ENCODE results near the gene GGACT. TPM values are rescaled to one million over a fixed set of nuclear protein-coding genes. Genes with fewer than 3 reads are reported as not detected.

Gene GGACT
- total and polyA plus RNA-seq, 2 experiments from 2014 or later: 0.24 to 1.0 TPM

DNA sequence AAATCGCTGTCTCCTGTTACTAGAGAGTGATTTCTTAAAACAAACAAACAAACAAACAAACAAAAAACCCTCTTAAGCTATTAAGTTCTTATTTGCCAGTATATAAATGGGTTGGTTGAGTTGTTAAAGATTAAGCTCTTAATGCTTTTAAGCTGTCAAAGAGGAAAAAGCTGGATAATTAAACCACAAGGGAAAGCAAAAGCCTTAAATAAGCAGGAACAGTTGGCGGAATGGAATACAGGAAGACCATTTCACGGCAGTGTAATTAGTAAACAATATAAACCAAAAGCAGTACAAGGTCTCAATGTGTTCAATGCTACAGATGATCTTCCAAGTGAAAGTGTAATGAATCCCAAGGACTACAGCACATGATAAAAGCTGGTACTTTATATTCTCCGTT is 32.2 kb upstream of the GGACT start (continued):
- TF ChIP-seq, protein P1, sequence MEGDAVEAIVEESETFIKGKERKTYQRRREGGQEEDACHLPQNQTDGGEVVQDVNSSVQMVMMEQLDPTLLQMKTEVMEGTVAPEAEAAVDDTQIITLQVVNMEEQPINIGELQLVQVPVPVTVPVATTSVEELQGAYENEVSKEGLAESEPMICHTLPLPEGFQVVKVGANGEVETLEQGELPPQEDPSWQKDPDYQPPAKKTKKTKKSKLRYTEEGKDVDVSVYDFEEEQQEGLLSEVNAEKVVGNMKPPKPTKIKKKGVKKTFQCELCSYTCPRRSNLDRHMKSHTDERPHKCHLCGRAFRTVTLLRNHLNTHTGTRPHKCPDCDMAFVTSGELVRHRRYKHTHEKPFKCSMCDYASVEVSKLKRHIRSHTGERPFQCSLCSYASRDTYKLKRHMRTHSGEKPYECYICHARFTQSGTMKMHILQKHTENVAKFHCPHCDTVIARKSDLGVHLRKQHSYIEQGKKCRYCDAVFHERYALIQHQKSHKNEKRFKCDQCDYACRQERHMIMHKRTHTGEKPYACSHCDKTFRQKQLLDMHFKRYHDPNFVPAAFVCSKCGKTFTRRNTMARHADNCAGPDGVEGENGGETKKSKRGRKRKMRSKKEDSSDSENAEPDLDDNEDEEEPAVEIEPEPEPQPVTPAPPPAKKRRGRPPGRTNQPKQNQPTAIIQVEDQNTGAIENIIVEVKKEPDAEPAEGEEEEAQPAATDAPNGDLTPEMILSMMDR (conservative IDR thresholded peaks at IDR 0.05; ENCODE audit: low read depth in 2 of 2): no peak

DNA sequence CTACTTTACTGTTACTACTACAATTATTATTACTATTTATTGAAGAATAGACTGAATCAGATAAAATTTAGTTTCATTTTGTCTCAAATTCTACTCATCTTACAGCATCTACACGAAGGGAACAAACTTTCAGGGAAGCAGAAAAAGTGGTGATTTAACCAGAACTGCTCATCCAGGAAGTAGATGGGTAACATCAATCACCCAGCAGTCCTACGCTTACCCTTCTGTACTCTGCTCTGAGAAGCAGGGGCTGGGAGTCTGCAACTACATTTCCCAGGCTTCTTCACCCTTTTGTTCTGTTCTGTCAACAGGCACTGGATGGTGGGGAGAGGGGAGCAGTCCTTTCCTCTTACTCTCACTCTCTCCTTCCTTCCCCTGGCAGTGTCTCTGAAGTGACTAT is 31.4 kb upstream of the GGACT start:
- ATAC-seq (no peak), DNase-seq (ENCODE audit: low spot score) (no peak)
- Mint-ChIP-seq H3K36me3 (ENCODE audit: low read depth) (peaks cover 75% of the 10 kb centered on the region), H3K27me3 (ENCODE audit: insufficient read depth, low read depth, poor library complexity) (peaks cover 2% of the 10 kb centered on the region), H3K27ac (no peak overlapping the region), H3K4me1 (peaks cover 2% of the 10 kb centered on the region), H3K9me3 (peaks cover 48% of the 10 kb centered on the region), H3K4me3 (no peak overlapping the region)
- no peak overlapping the region for H3K4me3 ChIP-seq
- H3K27me3 ChIP-seq (ENCODE audit: insufficient read depth): no peaks in the 10 kb centered on the region
- H4K20me1 ChIP-seq (replicated peaks; ENCODE audit: insufficient read depth): no peaks in the 10 kb centered on the region
- no peaks in the 10 kb centered on the region for H3K79me2 ChIP-seq (replicated peaks; ENCODE audit: insufficient read depth)
- peaks cover 3% of the 10 kb centered on the region; the same call in 1 of the 2 replicates for H3K9me2 ChIP-seq (ENCODE audit: insufficient read depth)
- peaks cover 3% of the 10 kb centered on the region for H3K4me1 ChIP-seq (ENCODE audit: insufficient read depth)
- peaks cover 23% of the 10 kb centered on the region for H3K36me3 ChIP-seq (ENCODE audit: insufficient read depth)
- H3F3A ChIP-seq (replicated peaks; ENCODE audit: low read depth): no peaks in the 10 kb centered on the region
- H2AFZ ChIP-seq: no peak overlapping the region
- H3K27ac ChIP-seq (ENCODE audit: low read depth): no peak overlapping the region
- H3K4me2 ChIP-seq: no peak overlapping the region
- TF ChIP-seq, protein P2, sequence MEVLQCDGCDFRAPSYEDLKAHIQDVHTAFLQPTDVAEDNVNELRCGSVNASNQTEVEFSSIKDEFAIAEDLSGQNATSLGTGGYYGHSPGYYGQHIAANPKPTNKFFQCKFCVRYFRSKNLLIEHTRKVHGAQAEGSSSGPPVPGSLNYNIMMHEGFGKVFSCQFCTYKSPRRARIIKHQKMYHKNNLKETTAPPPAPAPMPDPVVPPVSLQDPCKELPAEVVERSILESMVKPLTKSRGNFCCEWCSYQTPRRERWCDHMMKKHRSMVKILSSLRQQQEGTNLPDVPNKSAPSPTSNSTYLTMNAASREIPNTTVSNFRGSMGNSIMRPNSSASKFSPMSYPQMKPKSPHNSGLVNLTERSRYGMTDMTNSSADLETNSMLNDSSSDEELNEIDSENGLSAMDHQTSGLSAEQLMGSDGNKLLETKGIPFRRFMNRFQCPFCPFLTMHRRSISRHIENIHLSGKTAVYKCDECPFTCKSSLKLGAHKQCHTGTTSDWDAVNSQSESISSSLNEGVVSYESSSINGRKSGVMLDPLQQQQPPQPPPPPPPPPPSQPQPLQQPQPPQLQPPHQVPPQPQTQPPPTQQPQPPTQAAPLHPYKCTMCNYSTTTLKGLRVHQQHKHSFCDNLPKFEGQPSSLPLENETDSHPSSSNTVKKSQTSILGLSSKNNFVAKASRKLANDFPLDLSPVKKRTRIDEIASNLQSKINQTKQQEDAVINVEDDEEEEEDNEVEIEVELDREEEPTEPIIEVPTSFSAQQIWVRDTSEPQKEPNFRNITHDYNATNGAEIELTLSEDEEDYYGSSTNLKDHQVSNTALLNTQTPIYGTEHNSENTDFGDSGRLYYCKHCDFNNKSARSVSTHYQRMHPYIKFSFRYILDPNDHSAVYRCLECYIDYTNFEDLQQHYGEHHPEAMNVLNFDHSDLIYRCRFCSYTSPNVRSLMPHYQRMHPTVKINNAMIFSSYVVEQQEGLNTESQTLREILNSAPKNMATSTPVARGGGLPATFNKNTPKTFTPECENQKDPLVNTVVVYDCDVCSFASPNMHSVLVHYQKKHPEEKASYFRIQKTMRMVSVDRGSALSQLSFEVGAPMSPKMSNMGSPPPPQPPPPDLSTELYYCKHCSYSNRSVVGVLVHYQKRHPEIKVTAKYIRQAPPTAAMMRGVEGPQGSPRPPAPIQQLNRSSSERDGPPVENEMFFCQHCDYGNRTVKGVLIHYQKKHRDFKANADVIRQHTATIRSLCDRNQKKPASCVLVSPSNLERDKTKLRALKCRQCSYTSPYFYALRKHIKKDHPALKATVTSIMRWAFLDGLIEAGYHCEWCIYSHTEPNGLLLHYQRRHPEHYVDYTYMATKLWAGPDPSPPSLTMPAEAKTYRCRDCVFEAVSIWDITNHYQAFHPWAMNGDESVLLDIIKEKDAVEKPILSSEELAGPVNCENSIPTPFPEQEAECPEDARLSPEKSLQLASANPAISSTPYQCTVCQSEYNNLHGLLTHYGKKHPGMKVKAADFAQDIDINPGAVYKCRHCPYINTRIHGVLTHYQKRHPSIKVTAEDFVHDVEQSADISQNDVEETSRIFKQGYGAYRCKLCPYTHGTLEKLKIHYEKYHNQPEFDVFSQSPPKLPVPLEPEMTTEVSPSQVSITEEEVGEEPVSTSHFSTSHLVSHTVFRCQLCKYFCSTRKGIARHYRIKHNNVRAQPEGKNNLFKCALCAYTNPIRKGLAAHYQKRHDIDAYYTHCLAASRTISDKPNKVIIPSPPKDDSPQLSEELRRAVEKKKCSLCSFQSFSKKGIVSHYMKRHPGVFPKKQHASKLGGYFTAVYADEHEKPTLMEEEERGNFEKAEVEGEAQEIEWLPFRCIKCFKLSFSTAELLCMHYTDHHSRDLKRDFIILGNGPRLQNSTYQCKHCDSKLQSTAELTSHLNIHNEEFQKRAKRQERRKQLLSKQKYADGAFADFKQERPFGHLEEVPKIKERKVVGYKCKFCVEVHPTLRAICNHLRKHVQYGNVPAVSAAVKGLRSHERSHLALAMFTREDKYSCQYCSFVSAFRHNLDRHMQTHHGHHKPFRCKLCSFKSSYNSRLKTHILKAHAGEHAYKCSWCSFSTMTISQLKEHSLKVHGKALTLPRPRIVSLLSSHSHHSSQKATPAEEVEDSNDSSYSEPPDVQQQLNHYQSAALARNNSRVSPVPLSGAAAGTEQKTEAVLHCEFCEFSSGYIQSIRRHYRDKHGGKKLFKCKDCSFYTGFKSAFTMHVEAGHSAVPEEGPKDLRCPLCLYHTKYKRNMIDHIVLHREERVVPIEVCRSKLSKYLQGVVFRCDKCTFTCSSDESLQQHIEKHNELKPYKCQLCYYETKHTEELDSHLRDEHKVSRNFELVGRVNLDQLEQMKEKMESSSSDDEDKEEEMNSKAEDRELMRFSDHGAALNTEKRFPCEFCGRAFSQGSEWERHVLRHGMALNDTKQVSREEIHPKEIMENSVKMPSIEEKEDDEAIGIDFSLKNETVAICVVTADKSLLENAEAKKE (CRISPR knock-in tag; IDR thresholded peaks at IDR 0.05): no peak
- TF ChIP-seq NANOG (IDR thresholded peaks at IDR 0.05; ENCODE audit: borderline replicate concordance): no peak
- TF ChIP-seq, protein P1 (conservative IDR thresholded peaks at IDR 0.05; ENCODE audit: low read depth in 2 of 2): no peak
- TF ChIP-seq, protein P3, sequence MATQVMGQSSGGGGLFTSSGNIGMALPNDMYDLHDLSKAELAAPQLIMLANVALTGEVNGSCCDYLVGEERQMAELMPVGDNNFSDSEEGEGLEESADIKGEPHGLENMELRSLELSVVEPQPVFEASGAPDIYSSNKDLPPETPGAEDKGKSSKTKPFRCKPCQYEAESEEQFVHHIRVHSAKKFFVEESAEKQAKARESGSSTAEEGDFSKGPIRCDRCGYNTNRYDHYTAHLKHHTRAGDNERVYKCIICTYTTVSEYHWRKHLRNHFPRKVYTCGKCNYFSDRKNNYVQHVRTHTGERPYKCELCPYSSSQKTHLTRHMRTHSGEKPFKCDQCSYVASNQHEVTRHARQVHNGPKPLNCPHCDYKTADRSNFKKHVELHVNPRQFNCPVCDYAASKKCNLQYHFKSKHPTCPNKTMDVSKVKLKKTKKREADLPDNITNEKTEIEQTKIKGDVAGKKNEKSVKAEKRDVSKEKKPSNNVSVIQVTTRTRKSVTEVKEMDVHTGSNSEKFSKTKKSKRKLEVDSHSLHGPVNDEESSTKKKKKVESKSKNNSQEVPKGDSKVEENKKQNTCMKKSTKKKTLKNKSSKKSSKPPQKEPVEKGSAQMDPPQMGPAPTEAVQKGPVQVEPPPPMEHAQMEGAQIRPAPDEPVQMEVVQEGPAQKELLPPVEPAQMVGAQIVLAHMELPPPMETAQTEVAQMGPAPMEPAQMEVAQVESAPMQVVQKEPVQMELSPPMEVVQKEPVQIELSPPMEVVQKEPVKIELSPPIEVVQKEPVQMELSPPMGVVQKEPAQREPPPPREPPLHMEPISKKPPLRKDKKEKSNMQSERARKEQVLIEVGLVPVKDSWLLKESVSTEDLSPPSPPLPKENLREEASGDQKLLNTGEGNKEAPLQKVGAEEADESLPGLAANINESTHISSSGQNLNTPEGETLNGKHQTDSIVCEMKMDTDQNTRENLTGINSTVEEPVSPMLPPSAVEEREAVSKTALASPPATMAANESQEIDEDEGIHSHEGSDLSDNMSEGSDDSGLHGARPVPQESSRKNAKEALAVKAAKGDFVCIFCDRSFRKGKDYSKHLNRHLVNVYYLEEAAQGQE (IDR thresholded peaks at IDR 0.05; ENCODE audit: unreplicated experiment): no peak
- TF ChIP-seq ZNF114 (CRISPR knock-in tag; IDR thresholded peaks at IDR 0.05): no peak
- TF ChIP-seq, protein P4, sequence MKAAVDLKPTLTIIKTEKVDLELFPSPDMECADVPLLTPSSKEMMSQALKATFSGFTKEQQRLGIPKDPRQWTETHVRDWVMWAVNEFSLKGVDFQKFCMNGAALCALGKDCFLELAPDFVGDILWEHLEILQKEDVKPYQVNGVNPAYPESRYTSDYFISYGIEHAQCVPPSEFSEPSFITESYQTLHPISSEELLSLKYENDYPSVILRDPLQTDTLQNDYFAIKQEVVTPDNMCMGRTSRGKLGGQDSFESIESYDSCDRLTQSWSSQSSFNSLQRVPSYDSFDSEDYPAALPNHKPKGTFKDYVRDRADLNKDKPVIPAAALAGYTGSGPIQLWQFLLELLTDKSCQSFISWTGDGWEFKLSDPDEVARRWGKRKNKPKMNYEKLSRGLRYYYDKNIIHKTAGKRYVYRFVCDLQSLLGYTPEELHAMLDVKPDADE (IDR thresholded peaks at IDR 0.05): no peak
- no peak for TF ChIP-seq EZH2 (IDR thresholded peaks at IDR 0.05; ENCODE audit: low read depth, unreplicated experiment)
- TF ChIP-seq JUNB (IDR thresholded peaks at IDR 0.05; ENCODE audit: unreplicated experiment): no peak
- no peak for TF ChIP-seq ZNF331 (CRISPR knock-in tag; IDR thresholded peaks at IDR 0.05; ENCODE audit: low read depth)
- no peak for TF ChIP-seq STAT1 (IDR thresholded peaks at IDR 0.05; ENCODE audit: unreplicated experiment)

Data from GM23338 (cell line).